HG03025 (cell line): ENCODE measurements around the gene ZNF778.

Experiments used
- ATAC-seq: cut with Tn5 transposase; IDR thresholded peaks from one replicate; pipeline ENCODE4 v1.9.1; 2021; ENCODE audit warnings: mild to moderate bottlenecking, moderate library complexity; ENCODE audit not compliant: unreplicated experiment, low FRiP score

The ZNF778 gene

GRCh38 chr16:89192956-89193575, 24.4 kb upstream of the ZNF778 start:
- ATAC-seq = no peak

DNA sequence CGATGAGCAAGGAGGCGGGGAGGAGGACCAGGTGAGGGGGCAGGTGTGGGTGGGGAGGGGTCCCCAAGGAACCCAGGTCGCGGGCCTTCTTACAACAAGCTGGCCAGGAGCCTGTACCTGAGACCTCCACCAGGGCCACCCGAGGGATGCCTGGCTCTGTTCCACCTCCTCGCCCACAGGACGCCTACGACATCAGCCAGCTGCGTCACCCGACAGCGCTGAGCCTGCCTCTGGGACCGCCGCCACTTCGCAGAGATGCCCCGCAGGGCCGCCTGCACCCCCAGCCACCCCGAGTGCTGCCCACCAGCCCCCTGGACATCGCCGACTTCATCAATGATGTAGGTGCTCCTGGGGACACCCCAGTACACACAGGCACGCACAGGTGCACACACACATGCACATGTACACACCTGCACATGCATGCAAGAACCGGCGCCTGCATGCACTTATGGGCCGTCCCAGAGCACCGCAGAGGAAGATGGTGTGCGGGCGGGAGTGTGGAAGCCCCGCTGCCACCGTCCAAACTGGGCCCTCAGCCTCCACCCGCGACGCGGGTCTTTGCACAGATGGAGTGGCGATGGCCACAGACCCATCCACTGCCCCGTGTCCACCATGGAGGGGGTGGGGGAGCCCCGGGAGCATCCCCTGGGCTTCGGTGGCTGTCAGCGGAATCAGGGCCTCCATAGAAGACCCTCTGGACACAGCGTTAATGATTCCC, 23.8 kb upstream of the ZNF778 start:
- ATAC-seq = no peak

DNA sequence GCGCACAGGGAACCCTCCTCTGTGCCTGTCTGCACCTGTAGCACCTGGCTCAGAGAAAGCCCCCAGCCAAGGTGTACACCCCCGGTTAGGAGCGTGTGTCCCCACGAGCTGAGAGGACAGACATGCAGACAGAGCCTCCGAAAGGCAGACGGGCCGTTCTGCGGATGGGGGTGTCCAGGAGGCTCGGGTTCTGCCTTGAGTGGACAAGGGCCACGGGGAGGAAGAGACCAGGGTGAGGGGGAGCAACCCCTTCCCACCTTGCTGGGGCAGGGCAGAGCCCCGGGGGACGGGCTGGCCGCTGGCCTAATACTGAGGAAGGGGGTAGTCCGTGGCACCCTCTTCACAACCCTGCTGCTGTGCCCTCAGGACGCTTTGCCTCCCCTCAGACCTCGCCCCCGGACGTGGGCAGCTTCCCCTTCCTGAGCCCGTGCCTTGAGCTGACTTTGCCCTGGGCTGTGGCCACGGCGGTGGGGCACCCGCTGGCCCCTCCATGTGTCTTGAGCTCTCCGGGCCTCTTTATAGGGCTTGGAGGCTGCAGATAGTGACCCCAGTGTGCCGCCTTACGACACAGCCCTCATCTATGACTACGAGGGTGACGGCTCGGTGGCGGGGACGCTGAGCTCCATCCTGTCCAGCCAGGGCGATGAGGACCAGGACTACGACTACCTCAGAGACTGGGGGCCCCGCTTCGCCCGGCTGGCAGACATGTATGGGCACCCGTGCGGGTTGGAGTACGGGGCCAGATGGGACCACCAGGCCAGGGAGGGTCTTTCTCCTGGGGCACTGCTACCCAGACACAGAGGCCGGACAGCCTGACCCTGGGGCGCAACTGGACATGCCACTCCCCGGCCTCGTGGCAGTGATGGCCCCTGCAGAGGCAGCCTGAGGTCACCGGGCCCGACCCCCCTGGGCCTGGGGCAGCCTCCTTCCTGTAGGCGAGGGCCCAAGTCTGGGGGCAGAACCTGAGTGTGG, 22.9 kb upstream of the ZNF778 start:
- no peak for ATAC-seq

GRCh38 chr16:89195521-89196171, 21.9 kb upstream of the ZNF778 start:
- no peak for ATAC-seq

- ATAC-seq = no peak
Observed at GRCh38 chr16:89197033-89197632, 20.4 kb upstream of the ZNF778 start.

DNA sequence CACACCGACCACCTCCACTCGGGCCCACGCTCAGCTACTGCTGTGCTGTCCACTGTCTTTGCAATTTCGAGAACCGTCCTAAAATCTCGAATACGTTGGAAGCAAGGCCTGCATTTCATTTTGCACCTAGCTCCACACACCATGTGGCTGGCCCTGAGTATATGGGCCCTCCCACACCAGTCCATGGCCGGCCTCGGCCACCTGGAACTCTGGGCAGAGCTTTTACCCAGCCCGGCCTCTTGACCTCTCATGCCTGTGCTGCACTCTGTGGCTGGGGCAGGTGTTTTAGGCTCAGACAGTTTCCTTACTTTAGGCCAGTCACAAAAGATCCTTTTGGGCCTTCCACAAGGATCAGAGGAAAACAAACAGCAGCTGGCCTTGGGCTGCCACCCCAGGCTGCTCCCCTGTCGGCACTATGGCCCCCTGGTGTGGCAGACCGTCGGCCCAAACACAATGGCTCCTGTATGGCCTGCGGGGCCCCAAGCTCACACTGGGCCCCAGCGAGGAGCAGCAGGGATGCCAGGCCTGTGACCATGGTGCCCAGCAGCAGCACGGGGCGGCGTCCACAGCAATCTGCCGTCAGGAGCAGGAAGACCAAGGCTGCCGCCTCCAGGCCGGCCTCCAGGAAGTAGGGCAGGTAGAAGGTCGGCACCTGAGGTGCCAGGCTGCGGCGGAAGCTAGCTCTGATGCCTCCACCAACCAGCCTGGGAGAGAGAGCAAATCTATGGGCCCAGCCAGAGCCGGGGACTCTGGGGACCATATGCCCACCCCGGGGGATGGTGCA, 19.7 kb upstream of the ZNF778 start:
- ATAC-seq = no peak

GRCh38 chr16:89198417-89199240, 18.9 kb upstream of the ZNF778 start:
- ATAC-seq = no peak

GRCh38 chr16:89199241-89200123, 18.0 kb upstream of the ZNF778 start:
- no peak for ATAC-seq

DNA sequence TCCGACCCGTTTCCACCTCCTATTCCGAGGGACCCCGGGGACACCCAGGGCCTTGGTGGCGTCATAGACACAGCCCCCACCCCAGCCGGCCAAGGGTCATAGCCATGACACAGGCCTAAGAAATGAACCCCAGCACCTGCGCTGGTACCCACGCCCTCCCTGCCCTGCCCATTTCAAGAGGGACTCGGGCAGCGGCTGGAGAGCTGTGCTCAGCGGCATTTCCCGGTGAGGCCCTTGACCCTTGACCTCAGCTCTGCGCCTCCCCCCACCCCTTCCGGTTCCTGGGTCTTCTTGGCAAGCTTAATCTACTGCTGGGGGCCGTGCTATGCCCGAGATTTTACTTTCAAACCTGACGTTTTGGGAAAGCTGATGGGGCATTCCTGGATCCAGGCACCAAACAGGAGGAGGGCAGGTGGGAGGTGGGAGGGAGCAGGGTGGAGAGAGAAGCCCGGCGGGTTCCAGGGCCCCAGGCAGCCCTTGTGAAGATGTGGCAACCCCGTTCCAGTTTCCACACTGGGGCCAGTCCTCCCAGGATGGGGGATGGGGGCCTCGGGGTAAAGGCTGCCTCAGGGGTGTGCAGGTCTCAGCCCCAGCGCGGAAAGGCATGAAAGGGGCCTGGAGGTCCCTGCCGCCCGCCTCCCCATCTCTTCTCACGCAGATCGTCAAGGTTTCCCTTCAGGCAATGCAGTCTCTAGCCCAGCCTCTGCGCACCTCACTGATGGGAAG, 17.2 kb upstream of the ZNF778 start, which contains the start of gene SLC22A31:
TSS of gene SLC22A31 (minus strand) at position 414 of the 726 bp plus-strand sequence. CDS start at position 378, 36 bp downstream.
- ATAC-seq = no peak

DNA sequence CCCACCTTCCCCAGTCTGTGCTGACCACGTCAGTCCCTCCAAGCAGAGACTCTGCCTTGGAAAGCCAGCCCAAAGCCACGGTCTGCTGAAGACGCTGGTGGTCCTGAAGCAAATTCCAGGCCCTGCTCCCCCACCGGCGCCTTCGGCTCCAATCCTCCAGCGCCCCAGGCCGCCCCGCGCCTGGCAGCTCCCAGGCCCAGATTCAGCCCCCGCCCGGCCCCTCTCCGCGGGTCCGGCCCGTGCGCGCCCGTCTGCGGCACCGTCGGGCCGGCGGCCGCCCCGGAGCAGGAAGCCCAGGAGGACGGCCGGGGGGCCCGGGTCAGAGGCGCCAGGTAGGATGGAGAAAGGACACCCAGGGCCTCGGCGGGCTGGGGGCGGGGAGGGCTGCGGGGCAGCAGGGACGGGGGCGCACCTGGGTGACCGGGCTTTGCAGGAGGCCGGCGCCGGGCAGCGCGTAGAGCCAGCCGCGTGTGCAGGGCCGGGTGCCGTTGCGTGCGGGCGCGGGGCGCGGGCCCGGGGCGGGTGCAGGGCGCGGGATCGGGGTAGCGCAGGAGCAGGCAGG, 16.6 kb upstream of the ZNF778 start:
- no peak for ATAC-seq

DNA sequence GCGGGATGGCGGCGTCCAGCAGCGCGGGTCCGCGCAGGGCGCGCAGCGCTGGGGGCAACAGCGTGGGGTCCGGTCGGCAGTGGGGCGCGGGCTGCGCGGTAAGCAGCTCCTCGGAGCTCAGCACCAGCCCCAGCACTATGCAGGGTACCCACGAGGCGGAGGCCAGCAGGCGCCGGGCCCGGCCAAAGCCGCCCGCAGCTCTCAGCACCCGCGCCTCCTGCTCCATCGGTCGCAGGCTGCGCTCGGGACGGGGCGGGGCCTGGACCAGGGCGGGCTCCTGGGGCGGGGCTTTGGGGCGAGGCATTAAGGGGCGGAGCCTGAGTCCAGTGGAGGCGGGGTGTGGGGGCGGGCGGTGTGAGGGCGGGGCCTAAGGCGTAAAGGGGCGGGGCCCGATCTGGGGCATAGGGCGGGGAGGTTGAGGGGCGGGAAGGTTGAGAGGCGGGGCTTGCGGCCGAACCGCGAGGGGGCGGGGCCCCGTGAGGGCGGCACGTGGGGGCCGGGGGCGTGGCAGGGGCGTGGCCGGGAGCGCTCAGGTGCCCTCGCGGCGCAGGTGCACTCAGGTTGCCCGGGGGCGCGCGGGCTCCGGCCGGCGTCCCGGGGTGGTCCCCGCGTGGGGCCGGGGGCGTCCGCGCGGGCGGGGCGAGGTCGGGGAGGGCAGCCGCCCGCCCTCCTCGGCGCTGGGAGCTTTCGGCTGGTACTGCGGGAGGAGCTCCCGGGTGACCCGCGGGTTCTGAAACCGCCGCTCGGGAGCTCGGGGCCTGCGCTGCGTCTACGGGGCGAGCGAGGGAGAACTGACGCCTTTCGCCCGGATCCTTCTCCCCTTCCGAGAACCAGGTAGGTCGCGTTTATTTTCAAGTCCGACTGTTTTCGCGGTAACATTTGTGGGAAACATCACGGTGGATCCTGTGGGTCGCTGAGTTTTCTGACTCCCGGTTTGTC, 15.8 kb upstream of the ZNF778 start:
- no peak for ATAC-seq

DNA sequence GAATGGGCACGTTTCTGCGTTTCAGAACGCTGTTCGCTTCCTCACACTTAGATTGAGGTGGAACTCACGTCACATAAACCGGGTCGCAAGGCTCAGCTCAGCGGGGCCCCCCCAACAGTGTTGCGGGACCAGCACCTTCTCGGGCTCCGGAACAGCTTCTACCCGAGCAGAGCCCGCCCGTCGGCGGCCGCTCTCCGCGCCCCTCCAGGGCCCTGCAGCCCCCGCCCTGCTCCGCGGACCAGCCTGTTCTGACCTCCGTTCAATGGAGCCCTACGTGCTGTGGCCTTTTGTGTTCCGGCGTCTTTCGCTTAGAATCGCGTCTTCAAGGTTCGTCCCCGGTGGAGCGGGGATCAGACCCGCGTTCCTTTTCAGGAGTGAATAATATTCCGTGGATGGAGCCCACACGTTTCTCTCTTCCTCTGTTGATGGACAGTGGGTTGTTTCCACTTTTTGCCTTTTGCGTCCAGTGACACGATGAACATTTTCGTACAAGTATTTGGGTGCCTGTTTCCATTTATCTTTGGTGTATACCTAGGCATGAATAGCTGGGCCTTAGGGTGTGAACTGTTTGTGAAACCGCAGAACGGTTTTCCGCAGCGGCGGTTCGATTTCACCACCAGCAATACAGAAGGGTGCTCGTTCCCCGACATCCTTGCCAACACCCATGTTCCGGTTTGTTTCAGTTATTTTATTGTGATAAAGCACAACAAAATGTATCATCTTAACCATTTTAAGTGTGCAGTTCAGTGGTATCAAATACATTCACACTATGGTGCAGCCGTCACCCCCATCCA, 14.9 kb upstream of the ZNF778 start:
- ATAC-seq = no peak

DNA sequence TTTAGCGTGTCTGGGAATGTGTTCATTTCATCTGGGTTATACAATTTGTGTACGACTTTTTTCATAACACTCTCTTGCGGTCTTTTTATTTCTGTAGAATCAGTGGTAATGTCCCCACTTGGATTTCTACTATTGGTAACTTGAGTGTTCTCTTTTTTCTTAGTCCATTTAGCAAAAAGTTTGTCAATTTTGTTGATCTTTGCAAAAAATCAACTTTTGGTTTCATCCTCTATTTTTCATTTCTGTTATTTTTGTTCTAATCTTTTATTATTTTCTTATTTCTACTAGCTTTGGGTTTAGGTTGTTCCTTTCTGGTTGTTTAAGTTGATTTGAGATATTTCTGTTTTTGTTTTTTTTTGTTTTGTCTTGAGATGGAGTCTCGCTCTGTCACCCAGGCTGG, 9.5 kb upstream of the ZNF778 start:
- ATAC-seq = no peak

DNA sequence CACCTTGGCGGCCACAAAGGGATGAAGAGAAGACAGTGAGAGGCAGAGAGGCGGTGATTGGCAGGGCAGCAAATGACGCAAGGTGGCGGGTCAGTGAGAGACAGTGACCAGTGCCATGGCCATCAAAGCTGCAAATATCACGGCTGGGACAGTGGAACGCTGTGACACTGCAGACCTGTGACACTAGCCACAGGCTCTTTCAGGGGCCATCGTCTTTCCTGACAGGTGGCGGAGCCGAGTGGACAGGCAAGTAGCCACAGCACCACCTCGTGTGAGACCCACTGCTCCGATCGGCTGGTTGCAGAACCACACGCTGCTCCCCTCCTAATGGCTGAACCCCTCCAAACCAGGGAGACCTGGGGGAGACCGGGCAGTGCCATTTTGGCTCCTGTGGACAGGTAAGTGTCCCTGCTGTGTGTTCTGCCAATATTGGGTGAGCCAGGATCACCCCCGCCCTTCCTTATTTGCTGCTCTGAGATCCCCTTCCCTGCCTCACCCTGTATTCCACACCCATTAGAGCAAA, 7.9 kb upstream of the ZNF778 start:
- no peak for ATAC-seq
